Neutrophil (primary cell): ENCODE data around the gene ETV3L.

Source experiments
- H3K27ac ChIP-seq: fragments of 200-600 bp; sonication (generic); 2 replicates; pipeline ENCODE4 v1.5.1; 2016; ENCODE audit warnings: mild to moderate bottlenecking, moderate library complexity
- H3K27me3 ChIP-seq: fragments of 200-600 bp; sonication (generic); 2 replicates; pipeline ENCODE4 v1.6.0; 2016; ENCODE audit warnings: mild to moderate bottlenecking
- H3K36me3 ChIP-seq: fragments of 200-600 bp; sonication (generic); 2 replicates; pipeline ENCODE4 v1.5.1; 2017
- H3K4me1 ChIP-seq, 2 experiments: fragments of 200-600 bp in 1 of 2; sonication (generic) in 1 of 2; 1 replicate in 1 of 2; 2 replicates in 1 of 2; pipeline versions ENCODE4 v1.5.1 to v1.6.1; 2013 to 2016; ENCODE audit warnings: low read depth in 1 of 2, low read length in 1 of 2, mild to moderate bottlenecking in 1 of 2, moderate library complexity in 1 of 2; ENCODE audit not compliant: control insufficient read depth in 1 of 2, insufficient read depth in 1 of 2
- H3K4me3 ChIP-seq, 2 experiments: fragments of 200-600 bp in 1 of 2; sonication (generic) in 1 of 2; 1 replicate in 1 of 2; 2 replicates in 1 of 2; pipeline ENCODE4 v1.5.1; 2013 to 2016; ENCODE audit warnings: low read depth in 1 of 2, low read length in 1 of 2, mild to moderate bottlenecking in 1 of 2, moderate library complexity in 1 of 2
- H3K9me3 ChIP-seq: fragments of 200-600 bp; sonication (generic); 2 replicates; pipeline ENCODE4 v1.5.1; 2016
- CTCF ChIP-seq: fragments of 200-600 bp; sonication (generic); IDR thresholded peaks from 2 replicates; pipeline ENCODE4 v1.5.1; 2016; ENCODE audit warnings: antibody characterized with exemption

Gene ETV3L

DNA sequence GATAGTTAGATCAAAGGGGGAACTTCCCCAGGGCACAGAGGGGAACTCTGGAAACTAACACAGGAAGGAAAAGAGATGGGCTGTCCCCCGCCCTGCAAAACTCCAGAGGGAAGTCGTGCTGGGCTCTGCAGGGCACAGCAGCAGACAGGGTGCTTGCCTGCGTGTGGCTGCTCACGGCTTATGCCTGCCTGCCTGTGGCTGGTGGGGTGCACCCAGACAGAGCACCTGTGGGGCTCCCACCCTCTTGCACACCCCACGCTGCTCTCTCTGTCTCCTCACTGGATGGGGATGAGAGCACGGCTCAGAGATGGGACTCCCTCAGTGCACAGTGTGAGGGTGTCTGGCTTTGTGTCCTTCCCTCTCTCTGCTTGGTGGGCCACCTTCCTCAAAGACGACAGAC is 13.5 kb upstream of the ETV3L start:
- Histone ChIP-seq H3K27ac (no peak overlapping the region), H3K4me1 (no peaks in the 10 kb centered on the region), H3K9me3 (no peaks in the 10 kb centered on the region), H3K4me3 (no peak overlapping the region), H3K36me3 (no peaks in the 10 kb centered on the region), H3K27me3 (peaks cover 24% of the 10 kb centered on the region)
- no peak for TF ChIP-seq CTCF

DNA sequence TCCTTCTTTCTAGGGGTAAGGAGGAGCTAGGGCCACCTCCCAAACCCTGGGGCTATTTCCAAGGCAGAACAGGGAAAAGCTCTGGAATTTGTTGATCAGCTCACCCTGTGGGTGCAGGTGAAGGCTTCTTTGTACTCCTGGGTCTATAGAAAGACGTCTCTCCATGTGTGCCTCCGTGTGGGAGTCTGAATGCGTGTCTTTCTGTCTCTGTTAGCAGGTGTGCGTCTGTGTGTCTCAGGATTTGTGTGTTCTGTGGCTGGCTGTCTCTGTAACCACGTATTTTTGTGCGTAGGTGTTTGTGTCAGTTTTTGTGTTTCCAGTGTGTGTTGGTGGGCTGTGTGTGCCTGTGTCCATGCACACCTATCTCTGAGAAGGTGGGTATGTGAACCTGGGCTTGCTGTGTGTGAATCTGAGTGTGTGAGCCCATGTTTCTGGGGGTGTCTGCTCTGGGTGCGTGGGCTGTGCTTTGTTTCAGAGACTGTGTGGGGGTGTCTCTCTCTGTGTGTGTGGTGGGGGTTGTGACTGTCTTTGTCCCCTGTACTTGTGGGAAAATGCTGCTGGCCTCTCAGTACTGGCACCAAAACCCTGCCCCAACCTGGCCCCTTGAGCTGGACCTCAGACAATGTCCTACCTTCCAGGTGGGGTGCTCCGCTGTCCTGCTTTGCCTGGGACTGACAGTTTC is 12.7 kb upstream of the ETV3L start:
- no peaks in the 10 kb centered on the region for H3K9me3 ChIP-seq
- H3K36me3 ChIP-seq = no peaks in the 10 kb centered on the region
- no peaks in the 10 kb centered on the region for H3K4me1 ChIP-seq
- TF ChIP-seq CTCF = no peak
- H3K4me3 ChIP-seq = no peak overlapping the region
- peaks cover 32% of the 10 kb centered on the region for H3K27me3 ChIP-seq
- H3K27ac ChIP-seq = no peak overlapping the region

GRCh38 chr1:157111396-157112165 is 12.0 kb upstream of the ETV3L start:
- H3K4me1 ChIP-seq = no peaks in the 10 kb centered on the region
- H3K4me3 ChIP-seq = no peak overlapping the region
- H3K36me3 ChIP-seq = no peaks in the 10 kb centered on the region
- TF ChIP-seq CTCF = no peak
- H3K27ac ChIP-seq = no peak overlapping the region
- peaks cover 39% of the 10 kb centered on the region for H3K27me3 ChIP-seq
- no peaks in the 10 kb centered on the region for H3K9me3 ChIP-seq

GRCh38 chr1:157110686-157111085 is 11.1 kb upstream of the ETV3L start:
- Histone ChIP-seq H3K4me1 (no peaks in the 10 kb centered on the region), H3K27ac (no peak overlapping the region), H3K9me3 (no peaks in the 10 kb centered on the region), H3K36me3 (no peaks in the 10 kb centered on the region), H3K27me3 (peaks cover 45% of the 10 kb centered on the region), H3K4me3 (no peak overlapping the region)
- no peak for TF ChIP-seq CTCF

GRCh38 chr1:157110003-157110402 is 10.4 kb upstream of the ETV3L start:
- no peaks in the 10 kb centered on the region for H3K4me1 ChIP-seq
- no peaks in the 10 kb centered on the region for H3K36me3 ChIP-seq
- TF ChIP-seq CTCF = no peak
- H3K27ac ChIP-seq = no peak overlapping the region
- peaks cover 45% of the 10 kb centered on the region for H3K27me3 ChIP-seq
- no peak overlapping the region for H3K4me3 ChIP-seq
- no peaks in the 10 kb centered on the region for H3K9me3 ChIP-seq
